Measurements from ENCODE around the gene GPRC5C.

- TF ChIP-seq CTCF (IDR thresholded peaks at IDR 0.05) (no peak), EP300 (IDR thresholded peaks at IDR 0.05) (no peak)
Observed at GRCh38 chr17:74457820-74458166, 25.9 kb downstream of the GPRC5C start.
